HG02938 (cell line): ENCODE data around the gene TNXB.
"Not testable (repeated sequence)": the region's sequence is repeated elsewhere in the genome, so short reads cannot be mapped to it uniquely, and the experiment has no call there.

Source experiments
- ATAC-seq: cut with Tn5 transposase; IDR thresholded peaks from one replicate; pipeline ENCODE4 v1.9.1; 2021; ENCODE audit warnings: mild to moderate bottlenecking, moderate library complexity; ENCODE audit not compliant: unreplicated experiment

TNXB gene

DNA sequence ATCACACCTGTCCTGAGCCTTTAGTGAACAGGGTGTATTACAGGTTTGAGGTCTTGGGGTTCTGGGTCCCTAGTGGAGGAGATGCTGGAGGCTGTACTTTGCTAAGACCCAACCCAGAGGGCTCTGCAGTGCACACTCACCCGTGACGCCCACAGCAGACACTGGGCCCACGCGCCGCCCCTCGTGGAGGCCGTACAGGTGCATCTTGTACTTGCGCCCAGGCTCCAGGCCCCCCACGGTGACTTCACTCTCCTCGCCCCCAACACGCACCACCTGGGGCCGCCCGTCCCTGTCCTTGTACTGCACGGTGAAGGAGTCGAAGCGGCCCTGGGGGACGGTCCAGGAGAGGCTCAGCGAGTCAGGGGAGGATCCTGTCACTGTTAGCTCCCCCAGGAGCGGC is 41.6 kb downstream of the TNXB start:
- not testable (repeated sequence) for ATAC-seq

DNA sequence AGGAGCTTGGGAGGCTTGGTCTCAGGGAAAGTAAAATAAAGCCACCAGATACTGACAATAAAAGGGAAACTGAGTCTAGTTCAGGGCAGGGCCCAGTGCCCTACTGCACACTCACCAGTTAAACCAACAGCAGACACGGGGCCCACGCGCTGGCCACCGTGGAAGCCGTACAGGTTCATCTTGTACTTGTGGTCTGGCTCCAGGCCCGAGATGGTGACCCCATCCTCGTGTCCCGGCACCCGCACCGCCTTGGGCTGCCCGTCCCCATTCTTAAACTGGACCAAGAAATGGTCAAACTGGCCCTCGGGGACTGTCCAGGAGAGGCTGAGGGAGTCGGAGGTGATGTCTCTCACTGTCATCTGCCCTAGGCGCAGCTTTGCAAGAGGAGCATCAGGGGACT is 44.4 kb downstream of the TNXB start:
- ATAC-seq: no peak

DNA sequence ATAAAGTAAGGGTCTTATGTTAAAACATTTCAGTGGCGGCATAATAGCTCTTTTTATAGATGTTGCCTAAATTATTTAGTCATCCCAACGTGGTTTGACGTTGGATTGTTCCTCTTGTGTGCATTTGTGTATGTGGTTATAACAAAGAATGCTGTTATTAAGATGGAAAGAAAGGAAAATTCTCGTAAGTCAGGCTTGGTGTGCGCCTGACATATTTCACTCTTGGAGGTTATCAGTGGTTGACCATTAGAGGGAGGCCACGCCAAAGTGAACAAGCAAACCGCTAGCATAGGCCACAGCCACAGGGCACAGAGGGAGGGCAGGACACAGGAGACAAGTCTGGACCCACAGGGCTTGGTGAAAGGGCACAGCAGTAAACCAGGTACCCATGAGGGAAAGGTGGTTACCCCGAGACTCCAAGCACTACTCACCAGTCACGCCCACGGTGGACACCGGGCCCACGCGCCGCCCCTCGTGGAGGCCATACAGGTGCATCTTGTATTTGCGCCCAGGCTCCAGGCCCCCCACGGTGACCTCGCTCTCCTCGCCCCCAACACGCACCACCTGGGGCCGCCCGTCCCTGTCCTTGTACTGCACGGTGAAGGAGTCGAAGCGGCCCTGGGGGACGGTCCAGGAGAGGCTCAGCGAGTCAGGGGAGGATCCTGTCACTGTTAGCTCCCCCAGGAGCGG is 48.0 kb downstream of the TNXB start:
- ATAC-seq: no peak

DNA sequence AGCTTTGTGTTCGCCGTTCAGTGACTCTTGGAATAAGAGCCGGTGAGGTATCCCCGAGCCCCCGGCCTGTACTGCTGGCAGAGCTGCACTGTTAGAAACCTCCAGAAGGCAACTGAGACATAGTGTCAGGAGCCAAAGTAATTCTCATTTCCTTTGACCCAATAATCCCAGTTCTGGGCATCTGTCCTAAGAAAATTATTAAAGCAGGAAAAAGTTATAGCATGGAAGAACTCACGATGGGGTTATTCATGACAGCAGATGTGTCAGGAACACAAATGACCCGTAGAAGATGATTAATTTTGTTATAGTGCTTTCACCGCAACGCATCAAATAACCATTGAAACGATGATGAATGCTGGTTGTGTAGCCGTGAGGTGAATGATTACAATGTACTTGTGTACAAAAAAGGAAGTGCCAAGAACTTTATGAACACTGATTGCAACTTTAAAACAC is 50.6 kb downstream of the TNXB start:
- ATAC-seq: no peak

DNA sequence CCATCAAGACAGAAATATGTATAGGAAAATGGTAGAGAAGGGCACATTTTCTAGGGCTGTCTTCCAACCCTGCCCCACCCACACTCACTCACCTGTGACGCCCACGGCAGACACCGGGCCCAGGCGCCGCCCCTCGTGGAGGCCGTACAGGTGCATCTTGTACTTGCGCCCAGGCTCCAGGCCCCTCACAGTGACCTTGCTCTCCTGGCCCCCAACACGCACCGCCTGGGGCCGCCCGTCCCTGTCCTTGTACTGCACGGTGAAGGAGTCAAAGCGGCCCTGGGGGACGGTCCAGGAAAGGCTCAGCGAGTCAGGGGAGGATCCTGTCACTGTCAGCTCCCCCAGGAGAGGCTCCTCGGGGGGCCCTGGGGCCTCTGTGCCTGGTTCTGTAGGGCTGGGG is 51.2 kb downstream of the TNXB start:
- no peak for ATAC-seq

DNA sequence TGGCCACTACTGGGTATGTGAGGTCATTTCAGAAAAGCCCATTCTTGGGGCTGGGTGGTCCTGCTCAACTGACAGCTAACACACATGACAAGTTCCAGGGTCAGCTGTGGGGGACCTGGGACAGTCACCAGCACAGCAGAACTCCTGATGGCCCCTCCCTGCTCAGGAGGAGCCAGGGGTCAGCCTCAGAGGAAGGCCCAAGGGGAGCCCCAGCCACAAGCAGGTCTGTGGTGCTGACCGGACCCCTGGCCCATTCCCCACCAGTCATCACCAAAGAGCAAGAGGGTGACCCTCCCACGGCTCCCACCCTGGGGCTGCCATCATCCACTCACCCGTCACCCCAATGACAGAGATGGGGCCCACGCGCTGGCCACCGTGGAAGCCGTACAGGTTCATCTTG is 52.9 kb downstream of the TNXB start:
- ATAC-seq: no peak

DNA sequence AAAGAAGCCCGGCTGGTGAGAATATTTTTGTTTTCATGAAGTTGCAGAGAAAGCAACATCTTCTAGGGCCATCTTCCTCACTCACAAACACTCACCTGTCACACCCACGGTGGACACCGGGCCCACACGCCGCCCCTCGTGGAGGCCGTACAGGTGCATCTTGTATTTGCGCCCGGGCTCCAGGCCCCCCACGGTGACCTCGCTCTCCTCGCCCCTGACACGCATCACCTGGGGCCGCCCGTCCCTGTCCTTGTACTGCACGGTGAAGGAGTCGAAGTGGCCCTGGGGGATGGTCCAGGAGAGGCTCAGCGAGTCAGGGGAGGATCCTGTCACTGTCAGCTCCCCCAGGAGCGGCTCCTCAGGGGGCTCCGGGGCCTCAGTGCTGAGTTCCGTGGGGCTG is 53.4 kb downstream of the TNXB start:
- ATAC-seq: not testable (repeated sequence)

DNA sequence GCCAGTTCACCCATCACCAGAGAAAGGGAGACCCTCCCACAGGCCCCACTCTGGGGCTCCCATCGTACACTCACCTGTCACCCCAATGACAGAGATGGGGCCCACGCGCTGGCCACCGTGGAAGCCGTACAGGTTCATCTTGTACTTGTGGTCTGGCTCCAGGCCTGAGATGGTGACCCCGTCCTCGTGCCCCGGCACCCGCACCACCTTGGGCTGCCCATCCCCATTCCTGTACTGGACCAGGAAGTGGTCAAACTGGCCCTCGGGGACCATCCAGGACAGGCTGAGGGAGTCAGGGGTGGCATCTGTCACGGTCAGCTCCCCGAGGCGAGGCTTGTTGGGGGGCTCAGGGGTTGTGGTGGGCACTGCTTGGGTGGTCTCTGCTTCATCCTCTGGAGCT is 55.8 kb downstream of the TNXB start:
- not testable (repeated sequence) for ATAC-seq

DNA sequence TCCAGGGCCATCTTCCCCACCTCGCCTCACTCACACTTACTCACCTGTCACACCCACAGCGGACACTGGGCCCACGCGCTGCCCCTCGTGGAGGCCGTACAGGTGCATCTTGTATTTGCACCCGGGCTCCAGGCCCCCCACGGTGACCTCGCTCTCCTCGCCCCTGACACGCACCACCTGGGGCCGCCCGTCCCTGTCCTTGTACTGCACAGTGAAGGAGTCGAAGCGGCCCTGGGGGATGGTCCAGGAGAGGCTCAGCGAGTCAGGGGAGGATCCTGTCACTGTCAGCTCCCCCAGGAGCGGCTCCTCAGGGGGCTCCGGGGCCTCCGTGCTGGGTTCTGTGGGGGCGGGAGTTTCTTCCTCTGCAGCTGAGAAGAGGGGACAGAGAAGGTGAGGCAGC is 56.5 kb downstream of the TNXB start:
- ATAC-seq: not testable (repeated sequence)

DNA sequence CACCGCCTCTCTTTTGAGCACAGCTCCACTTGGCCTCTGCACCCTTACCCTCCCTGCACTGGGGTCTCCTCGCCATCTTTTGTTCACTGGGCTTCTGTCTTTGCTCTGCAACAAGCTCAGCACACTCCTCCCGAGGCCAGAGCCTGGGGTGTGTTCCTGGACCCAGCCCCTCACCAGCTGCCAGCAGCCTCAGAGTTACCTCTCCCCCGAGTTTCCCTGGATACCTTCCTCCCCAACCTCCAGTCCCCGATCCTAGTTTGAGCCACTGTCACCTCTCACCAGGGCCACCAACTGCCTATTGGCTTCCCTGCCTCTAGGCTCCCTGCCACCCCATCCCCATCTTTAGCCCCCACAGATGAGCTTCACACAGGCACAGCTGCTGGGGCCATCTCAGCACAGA is 58.6 kb downstream of the TNXB start:
- no peak for ATAC-seq

DNA sequence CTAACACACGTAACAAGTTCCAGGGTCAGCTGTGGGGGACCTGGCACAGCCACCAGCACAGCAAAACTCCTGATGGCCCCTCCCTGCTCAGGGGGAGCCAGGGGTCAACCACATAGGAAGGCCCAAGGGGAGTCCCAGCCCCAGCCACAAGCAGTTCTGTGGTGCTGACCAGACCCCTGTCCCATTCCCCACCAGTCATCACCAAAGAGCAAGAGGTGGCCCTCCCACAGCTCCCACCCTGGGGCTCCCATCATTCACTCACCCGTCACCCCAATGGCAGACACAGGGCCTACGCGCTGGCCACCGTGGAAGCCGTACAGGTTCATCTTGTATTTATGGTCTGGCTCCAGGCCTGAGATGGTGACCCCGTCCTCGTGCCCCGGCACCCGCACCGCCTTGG is 59.4 kb downstream of the TNXB start:
- ATAC-seq: not testable (repeated sequence)

DNA sequence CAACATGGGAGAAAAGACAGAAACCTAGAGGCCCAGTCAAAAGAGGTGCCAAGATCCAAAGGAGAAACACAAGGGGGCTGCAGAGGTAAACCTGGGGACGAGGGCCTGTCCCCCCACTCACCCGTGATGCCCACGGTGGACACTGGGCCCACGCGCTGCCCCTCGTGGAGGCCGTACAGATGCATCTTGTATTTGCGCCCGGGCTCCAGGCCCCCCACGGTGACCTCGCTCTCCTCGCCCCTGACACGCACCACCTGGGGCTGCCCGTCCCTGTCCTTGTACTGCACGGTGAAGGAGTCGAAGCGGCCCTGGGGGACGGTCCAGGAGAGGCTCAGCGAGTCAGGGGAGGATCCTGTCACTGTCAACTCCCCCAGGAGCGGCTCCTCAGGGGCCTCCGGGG is 60.0 kb downstream of the TNXB start:
- ATAC-seq: not testable (repeated sequence)

DNA sequence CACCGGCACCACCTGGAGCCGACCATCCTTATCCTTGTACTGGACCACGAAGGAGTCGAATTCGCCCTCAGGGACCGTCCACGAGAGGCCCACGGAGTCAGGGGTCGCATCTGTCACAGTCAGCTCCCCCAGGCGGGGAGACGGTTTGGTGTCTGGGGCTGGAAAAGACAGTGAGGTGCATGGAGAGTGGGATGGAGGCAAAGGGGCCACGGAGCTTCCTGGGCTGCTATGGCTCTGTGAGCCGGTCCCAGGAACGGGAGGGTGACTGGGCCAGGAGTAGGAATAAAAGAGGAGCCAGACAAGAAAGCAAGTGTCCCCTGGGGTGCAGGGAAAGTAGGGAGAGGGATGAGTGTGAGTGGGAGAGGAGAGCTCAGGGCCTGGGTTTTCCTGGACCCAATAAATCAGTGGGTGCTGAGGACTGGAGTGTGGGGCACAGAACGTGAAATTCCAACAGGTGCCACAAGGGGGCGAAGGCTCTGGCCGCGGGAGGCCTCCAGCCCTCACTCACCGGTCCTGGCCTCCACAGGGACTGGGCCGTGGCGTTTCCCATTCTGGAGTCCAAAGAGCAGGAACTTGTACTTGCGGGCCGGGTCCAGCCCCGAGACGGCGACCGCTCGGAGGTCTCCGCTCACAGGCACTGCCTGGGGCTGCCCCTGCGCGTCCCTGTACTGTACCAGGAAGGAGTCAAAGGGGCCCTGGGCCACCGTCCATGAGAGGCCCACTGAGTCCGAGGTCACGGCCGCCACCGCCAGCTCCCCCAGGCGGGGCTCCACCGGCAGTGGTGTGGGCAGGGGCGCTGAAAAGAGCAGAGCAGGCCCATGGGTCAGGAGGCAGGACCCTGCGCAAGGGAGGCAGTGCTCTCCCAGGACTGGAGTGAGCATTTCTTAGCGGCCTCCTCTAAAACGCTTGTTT is 61.0 kb downstream of the TNXB start:
- no peak for ATAC-seq

DNA sequence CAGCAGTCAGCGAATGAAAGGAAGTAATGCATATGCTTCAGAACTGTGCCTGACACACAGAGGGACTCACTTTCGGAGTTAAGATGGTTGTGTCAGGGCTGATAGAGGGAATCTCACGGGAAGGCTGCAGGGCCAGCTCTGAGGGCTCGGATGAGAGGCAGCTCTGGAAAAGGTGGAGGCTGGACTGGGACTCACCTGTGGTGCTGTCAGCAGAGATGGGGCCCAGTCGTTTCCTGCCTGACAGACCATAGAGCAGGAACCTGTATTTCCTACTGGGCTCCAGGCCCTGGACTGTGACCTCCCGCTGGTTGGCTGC is 61.6 kb downstream of the TNXB start:
- no peak for ATAC-seq

DNA sequence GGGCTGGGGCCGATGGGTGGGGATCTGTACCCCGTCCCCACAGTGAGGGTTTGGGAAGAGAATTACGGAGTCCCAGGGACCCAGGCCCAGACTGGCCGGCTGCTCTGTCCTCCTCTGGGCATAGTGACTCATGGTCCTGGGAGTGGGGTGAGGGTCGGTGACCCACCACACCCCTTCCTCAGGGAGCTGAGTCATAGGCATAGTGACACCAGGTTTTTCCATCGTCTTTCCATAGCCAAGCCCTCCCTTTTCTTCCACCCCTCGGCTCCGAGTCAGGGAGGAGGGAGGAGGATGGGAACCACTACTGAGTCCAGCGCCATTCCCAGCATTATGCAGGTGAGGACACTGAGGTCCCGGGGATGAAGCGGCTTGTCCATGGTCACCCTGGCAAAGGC is 62.1 kb downstream of the TNXB start:
- no peak for ATAC-seq

DNA sequence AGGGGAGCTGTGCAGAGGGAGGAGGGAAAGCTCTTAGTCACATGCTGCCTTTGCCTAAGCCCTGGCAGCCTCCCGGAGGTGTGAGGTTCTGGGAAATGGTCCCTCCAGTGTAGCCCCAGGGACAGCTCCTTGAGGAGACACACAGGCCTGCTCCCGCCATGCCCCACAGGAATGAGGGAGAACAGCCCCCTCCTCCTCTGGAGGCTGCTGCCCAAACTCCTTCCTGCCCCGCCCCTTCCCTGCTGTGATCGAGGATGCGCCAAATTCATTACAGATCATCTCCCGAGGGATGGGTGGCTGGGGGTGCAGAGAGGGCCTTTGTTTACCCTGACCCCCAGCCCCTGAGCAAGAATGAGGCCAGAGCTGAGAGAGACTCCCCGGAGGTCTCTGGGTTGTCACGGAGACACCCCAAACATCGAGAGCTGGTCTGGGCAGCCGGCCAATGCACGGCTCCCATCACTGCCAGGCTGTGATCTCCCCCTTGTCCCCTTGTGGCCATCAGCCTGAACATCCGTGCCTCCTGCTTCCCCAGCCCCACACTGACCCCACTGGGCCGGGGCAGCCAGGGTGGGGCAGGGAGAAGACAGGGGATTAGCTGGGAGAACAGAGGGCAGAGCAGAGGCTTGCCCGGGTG is 62.6 kb downstream of the TNXB start:
- ATAC-seq: no peak

DNA sequence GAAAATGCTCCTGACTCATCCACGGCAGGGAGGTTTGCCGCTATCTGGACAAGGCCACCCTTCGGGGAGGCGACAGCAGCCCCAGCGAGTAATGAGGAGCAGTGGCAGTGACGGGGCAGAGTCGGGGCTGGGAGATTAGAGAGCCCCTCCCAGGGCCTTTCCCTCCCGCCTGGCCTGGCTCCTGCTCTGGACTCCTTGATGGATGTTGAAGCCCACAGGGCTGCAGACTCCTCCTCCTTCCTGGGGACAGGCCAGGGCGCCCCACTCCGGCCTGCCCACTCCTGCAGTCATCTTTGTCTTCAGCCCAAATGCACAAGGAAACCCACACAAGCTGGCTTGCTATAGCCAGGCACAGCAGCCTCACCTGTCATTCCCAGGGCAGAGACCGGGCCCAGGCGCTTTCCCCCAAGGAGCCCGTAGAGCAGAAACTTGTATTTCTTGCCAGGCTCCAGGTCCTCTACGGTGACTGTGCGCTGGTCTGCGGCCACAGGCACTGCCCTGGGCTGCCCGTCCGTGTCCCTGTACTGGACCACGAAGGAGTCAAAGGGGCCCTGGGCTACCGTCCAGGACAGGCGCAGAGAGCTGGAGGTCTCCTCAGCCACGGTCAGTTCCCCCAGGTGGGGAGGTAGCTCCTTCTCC is 63.2 kb downstream of the TNXB start:
- no peak for ATAC-seq

DNA sequence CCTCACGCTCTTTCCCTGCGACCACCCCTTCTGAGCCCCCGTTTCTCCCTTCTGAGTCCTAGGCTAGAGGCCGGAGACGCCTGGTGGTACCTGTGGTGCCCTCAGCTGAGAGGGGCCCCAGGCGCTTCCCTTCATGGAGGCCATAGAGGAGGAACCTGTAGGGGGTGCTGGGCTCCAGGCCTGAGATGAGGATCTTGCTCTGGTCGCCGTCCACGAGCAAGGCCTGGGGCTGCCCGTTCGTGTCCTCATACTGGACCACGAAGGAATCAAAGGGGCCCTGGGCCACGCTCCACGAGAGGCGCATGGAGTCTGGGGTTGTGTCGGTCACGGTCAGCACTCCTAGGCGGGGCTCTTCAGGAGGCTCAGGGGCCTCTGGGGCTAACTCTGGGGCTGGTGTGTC is 64.2 kb downstream of the TNXB start:
- not testable (repeated sequence) for ATAC-seq

DNA sequence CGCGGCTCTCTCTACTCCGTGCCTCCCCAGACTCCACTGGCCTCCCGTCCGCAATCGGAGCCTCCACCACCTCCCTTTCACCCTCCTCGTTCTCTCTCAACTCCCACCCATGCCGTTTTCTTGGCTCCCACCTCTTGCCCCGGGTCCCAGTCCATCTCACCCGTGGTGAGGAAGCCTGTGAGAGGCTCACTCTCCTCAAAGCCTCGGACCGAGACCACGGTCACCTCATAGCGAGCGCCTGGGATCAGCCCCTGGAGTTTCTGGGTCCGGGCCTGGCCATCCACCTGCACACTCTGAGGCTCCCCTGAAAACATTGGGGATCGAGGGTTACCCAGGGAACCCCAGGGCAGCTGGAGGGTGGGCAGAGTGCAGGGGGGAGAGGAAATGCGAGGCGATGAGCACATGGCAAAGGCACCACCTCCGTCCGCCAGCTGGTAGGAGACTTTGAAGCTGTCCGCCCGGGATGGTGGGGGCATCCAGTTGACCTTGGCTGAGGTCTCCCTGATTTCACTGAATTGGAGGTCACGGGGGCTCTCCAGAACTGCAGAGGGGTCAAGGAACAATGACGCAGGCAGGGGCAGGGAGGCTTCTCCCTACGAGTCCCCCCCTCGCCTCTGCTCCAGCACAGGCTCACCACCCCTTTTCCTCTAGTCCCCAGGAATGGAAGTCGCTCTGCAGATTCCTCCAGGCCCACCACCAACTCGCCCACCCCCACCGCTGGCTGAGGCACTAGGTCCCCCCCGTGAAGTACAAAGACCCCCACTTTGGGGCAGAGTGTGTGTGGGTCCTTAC is 65.4 kb downstream of the TNXB start:
- ATAC-seq: not testable (repeated sequence)

DNA sequence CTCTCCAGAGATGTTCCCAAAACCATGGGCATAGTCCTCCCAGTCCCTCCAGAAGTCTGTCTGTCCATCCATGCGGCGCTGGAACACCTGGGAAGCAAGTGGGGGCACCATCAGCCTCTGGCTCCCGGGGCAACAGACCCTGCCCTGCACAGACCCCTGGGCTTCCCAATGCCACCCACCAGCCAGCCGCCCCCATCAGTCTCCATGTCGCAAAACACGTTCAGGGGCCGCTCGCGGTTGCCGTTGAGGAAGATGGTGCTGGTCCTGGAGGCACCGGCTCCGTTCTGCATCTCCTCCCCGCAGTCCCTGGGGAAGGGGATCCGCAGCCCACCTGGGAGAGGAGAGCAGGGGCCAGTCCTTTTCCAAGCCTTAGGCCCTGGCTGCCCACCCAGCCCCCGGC is 66.9 kb downstream of the TNXB start:
- not testable (repeated sequence) for ATAC-seq

DNA sequence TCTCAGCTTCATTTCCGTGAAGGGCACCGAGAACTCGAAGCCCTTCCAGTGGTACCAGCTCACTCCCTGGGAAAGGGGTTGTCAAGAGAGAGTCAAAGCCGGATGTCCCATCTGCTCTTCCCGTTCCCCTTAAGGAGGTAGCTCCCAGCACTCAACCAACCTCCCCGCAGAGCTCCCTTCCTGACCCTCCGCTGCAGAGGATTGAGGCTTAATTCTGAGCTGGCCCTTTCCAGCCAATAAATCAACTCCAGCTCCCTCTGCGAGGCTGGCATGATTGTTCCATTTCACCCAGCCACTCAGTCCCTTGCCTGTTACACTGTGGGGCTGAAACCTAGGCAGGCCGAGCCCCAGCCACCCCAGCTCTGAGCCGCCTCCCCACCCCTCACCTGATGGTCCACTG is 67.8 kb downstream of the TNXB start:
- ATAC-seq: not testable (repeated sequence)
